Body of pancreas (tissue), 4 donors: Measurements from ENCODE around the gene SPIN2B. TPM values are rescaled to one million over a fixed set of nuclear protein-coding genes. Genes with fewer than 3 reads are reported as not detected.
A peak's percentile ranks its signal among the peaks of the same experiment; 100 is the strongest.
"Not testable (repeated sequence)": the region's sequence is repeated elsewhere in the genome, so short reads cannot be mapped to it uniquely, and the experiment has no call there.

Experiments
- ATAC-seq: fragments of 150-250 bp; one replicate; pipeline ENCODE4 v1.9.1; 2016
- DNase-seq, 4 donors: peaks; one replicate each; pipeline ENCODE4 v3.0.0-alpha.2; 2019
- H3K27ac ChIP-seq, 4 donors: fragments of 200-600 bp; sonication (generic); 1 replicate in 3 of 4; 2 replicates in 1 of 4; pipeline versions ENCODE4 v1.5.1 to v1.6.1; 2016 to 2019; ENCODE audit warnings: mild to moderate bottlenecking in 1 of 4, mixed read lengths in 1 of 4, moderate library complexity in 1 of 4
- H3K27me3 ChIP-seq, 2 donors: fragments of 200-600 bp; sonication (generic); one replicate each; pipeline ENCODE4 v1.6.0; 2016; ENCODE audit warnings: mild to moderate bottlenecking in 1 of 2
- H3K36me3 ChIP-seq, 2 donors: fragments of 200-600 bp; sonication (generic); replicated peaks in 1 of 2; 2 replicates each; pipeline ENCODE4 v1.5.1; 2016; ENCODE audit warnings: low read depth in 2 of 2; ENCODE audit not compliant: insufficient read depth in 1 of 2
- H3K4me1 ChIP-seq: fragments of 200-600 bp; sonication (generic); one replicate; pipeline ENCODE4 v1.6.0; 2016
- H3K4me3 ChIP-seq, 2 donors: fragments of 200-600 bp; sonication (generic); 1 replicate in 1 of 2; 2 replicates in 1 of 2; pipeline ENCODE4 v1.5.1; 2016 to 2019
- H3K9me3 ChIP-seq, 3 donors: fragments of 200-600 bp; sonication (generic); 1 replicate in 2 of 3; 2 replicates in 1 of 3; pipeline ENCODE4 v1.5.1; 2016
- POLR2A ChIP-seq, 3 donors: fragments of 450-650 bp; IDR thresholded peaks; one replicate each; pipeline ENCODE4 v1.6.1; 2016; ENCODE audit warnings: antibody characterized with exemption in 3 of 3, mild to moderate bottlenecking in 2 of 3
- WGBS, 2 donors: methylation state at CpG; one replicate each; pipeline ENCODE4 v1.1.5; 2017; 5-methylcytosine and 5-hydroxymethylcytosine counted together
- intact Hi-C: fragments of 100-400 bp; cut with DNase I; formaldehyde crosslinking; loops from one replicate; pipeline ENCODE4 v1.15.1; 2023
- total RNA-seq, 2 donors: library from RNA; depleted of rRNA; stranded (reverse); fragments of >200 nt; gene quantifications; one replicate each; pipeline ENCODE4 v1.1.0, GENCODE V29; 2016
- TF ChIP-seq, protein P1 (sequence below), 7 experiments: fragments of 450-650 bp in 4 of 7; fragments of 200-600 bp in 3 of 7; sonication (generic) in 3 of 7; IDR thresholded peaks; one replicate each; pipeline ENCODE4 v1.5.1; 2016 to 2019; ENCODE audit warnings: antibody characterized with exemption in 7 of 7

Gene SPIN2B
- total RNA-seq, 2 donors from 2014 or later, result 0.52 to 1.3 TPM

DNA sequence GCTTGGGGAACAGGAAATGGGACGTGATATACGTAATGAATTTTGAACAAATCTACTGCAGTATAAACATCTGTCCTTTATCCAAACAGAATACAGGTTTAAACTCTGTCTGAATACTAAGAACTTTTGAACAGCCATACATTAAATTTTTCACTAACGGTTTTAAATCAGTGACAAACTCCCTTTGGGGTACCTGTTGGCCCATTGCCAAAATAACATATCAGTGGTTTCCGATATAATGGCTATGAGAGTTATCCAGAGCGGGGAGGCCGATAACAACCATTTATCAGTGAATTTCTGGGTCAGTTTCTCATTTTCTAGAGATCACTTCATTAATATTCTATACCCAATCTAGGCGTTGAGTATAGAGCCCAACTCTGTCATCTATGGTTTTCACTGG, 10.7 kb upstream of the SPIN2B start:
- Histone ChIP-seq H3K27ac (no peak overlapping the region), H3K27me3 (no peaks in the 10 kb centered on the region), H3K4me1 (no peaks in the 10 kb centered on the region), H3K9me3 (no peaks in the 10 kb centered on the region), H3K4me3 (no peak overlapping the region), H3K36me3 (no peaks in the 10 kb centered on the region)
- ATAC-seq (no peak), DNase-seq (no peak)
- intact Hi-C loops, result no loop called here
- WGBS, 2 donors, result 94 to 97% methylated on average over 7 of the region's 7 CpGs
- TF ChIP-seq, protein P1, sequence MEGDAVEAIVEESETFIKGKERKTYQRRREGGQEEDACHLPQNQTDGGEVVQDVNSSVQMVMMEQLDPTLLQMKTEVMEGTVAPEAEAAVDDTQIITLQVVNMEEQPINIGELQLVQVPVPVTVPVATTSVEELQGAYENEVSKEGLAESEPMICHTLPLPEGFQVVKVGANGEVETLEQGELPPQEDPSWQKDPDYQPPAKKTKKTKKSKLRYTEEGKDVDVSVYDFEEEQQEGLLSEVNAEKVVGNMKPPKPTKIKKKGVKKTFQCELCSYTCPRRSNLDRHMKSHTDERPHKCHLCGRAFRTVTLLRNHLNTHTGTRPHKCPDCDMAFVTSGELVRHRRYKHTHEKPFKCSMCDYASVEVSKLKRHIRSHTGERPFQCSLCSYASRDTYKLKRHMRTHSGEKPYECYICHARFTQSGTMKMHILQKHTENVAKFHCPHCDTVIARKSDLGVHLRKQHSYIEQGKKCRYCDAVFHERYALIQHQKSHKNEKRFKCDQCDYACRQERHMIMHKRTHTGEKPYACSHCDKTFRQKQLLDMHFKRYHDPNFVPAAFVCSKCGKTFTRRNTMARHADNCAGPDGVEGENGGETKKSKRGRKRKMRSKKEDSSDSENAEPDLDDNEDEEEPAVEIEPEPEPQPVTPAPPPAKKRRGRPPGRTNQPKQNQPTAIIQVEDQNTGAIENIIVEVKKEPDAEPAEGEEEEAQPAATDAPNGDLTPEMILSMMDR (IDR thresholded peaks at IDR 0.05), result no peak
- TF ChIP-seq POLR2A (IDR thresholded peaks at IDR 0.05), result no peak

DNA sequence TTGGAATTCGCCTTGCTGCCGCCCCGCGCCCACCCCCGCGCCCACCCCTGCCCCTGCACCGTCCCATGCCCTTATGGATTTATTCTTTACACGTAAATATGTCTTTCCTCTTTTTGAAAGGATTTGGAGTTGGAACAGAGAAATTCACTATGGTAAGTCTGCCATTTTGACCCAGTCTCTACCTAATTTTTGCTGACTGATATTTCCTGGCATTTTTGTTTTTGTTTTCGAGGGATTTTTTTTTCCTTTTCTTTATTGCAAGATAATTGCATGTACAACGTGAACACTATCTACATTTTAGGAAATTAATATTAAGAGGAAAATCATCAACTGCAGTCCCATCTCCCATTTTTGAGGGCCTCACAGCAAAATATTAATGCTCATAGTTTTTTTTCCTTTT, 468 bp upstream of the SPIN2B start:
- no peaks in the 10 kb centered on the region for H3K36me3 ChIP-seq
- DNase-seq, result no peak
- TF ChIP-seq, protein P1 (IDR thresholded peaks at IDR 0.05), result no peak
- TF ChIP-seq POLR2A (IDR thresholded peaks at IDR 0.05), result no peak
- no peaks in the 10 kb centered on the region for H3K4me1 ChIP-seq
- H3K27ac ChIP-seq, result peak overlapping the region in 2 of 4 donors; percentile 41 to 79
- ATAC-seq, result no peak
- whole genome bisulfite sequencing, 2 donors, result 0 to 2% methylated on average over 2 to 10 of the region's 10 CpGs
- peak overlapping the region in 1 of 2 donors; percentile 45 for H3K4me3 ChIP-seq
- intact Hi-C loops, result no loop called here
- H3K27me3 ChIP-seq, result no peaks in the 10 kb centered on the region
- H3K9me3 ChIP-seq, result no peaks in the 10 kb centered on the region

DNA sequence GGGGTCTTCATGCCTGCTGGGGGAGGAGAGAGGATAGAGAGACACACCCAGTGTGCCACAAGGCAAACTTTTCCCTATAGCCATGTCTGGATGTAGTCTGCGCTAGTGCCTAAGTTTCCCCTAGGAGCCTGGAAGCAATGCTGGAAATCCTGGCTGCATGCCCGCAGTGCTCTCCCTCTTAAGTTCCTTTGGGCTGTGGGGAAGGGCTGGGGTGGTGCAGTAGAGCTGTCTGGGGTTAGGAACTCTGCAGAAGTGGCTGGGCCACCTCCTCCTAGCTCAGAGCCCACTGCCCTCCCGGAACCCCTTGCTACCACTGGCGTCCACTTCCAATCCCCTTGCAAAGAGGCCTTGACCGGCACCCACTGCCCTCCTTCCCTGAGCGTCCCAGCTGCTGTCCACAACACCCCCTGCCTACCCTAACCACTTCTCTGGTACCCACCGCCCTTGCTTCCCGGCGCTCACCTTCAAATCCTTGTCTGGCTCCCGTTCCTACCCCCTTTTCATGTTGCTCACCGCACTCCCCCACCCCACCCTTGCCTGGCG, 658 bp downstream of the SPIN2B start:
- DNase-seq, result peak in 1 of 4 donors; percentile 5
- H3K4me1 ChIP-seq, ATAC-seq, intact Hi-C loops, H3K36me3 ChIP-seq, H3K9me3 ChIP-seq, H3K27me3 ChIP-seq: not testable (repeated sequence)
- WGBS, 2 donors, result 0 to 1% methylated on average over 9 to 10 of the region's 12 CpGs
- H3K4me3 ChIP-seq, result peak overlapping the region in 1 of 2 donors; percentile 45
- H3K27ac ChIP-seq, result peak overlapping the region in 3 of 4 donors; percentile 41 to 79 (median 66)

DNA sequence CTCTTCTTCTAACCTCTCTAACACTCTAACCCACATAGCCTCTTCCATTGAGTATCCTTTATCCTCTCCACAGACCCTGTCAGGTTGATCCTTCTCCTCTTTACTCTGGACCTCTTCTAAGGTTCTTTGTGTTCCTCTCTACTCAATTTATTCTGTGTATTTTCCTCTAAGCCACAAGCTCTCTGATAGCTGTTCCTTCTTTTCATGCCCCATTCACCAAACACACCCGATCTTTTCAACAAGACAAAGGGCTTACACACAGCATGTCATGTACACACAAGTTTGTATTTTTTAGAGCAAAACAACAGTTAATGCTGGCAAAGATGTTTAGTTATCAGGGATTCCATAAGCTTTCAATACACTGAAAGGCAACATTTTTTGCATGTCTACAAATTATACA, 1.9 kb downstream of the SPIN2B start:
- ATAC-seq, result no peak
- intact Hi-C loops, result no loop called here
- Histone ChIP-seq H3K27ac (no peak overlapping the region), H3K9me3 (no peaks in the 10 kb centered on the region), H3K4me3 (no peak overlapping the region), H3K27me3 (no peaks in the 10 kb centered on the region), H3K4me1 (no peaks in the 10 kb centered on the region), H3K36me3 (no peaks in the 10 kb centered on the region)
- 83 to 100% methylated on average over 1 of the region's 1 CpG for WGBS, 2 donors
- TF ChIP-seq, protein P1 (IDR thresholded peaks at IDR 0.05), result no peak
- no peak for TF ChIP-seq POLR2A (IDR thresholded peaks at IDR 0.05)
- DNase-seq, result no peak

DNA sequence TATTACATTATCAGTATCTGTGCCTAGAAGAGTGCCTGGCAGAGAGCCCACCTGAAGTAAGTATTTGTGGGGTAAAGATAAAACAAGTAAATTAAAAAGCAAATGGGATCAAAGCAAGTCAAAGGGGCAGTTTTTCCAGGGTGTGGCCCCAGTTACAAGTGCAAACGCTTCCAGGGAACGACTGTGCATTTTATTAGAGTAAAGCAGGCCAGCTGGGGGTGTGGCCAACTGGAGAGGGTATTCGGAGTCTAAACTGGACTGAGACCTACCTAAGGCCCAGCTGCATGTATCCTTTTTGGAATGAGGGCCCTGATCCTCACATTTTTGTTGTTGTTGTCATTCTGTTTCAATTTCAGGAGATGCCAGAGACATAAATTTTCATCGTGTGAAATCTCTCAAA, 3.8 kb downstream of the SPIN2B start:
- ATAC-seq, H3K27me3 ChIP-seq, H3K27ac ChIP-seq, H3K9me3 ChIP-seq, H3K4me1 ChIP-seq, H3K4me3 ChIP-seq, DNase-seq, intact Hi-C loops, H3K36me3 ChIP-seq: not testable (repeated sequence)
- 39 to 77% methylated on average over 3 to 4 of the region's 4 CpGs for WGBS, 2 donors

DNA sequence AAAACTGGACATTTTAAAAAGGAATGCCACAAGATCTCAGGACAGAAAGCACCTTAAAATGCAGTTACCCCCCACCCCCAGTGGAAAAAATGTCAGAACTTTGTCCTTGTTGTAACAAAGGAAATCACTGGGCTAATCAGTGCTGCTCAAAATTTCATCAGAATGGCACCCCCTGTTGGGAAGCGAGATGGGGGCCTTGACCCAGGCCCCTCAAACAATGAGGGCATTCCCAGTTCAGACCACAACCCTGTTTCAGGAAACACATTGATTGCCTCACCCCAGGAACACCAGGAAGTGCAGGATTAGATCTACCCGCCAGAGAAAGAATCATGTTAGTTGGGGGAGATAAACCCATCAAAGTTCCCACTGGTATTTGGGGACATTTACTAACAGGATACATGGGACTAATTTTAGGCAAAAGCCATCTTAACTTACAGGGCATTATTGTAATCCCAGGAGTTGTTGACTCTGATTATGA, 16.4 kb downstream of the SPIN2B start:
- no peak overlapping the region for H3K27ac ChIP-seq
- no peak overlapping the region for H3K4me3 ChIP-seq
- ATAC-seq (no peak), DNase-seq (no peak)
- no peaks in the 10 kb centered on the region for H3K9me3 ChIP-seq
- H3K4me1 ChIP-seq, result no peaks in the 10 kb centered on the region
- H3K27me3 ChIP-seq, result no peaks in the 10 kb centered on the region
- no peaks in the 10 kb centered on the region for H3K36me3 ChIP-seq
- TF ChIP-seq, protein P1 (IDR thresholded peaks at IDR 0.05), result no peak
- TF ChIP-seq POLR2A (IDR thresholded peaks at IDR 0.05), result no peak
- intact Hi-C loops, result no loop called here
- 67 to 91% methylated on average over 1 of the region's 2 CpGs for WGBS, 2 donors
